ENCODE results near the gene EDAR. TPM values are rescaled to one million over a fixed set of nuclear protein-coding genes. Genes with fewer than 3 reads are reported as not detected.

EDAR gene
- total RNA-seq, 1 donor from 2014 or later, result not detected

- Histone ChIP-seq H3K4me2 (ENCODE audit: low read length) (no peak overlapping the region), H4K20me1 (ENCODE audit: insufficient read depth, low read length) (no peaks in the 10 kb centered on the region), H2AFZ (ENCODE audit: low read depth, low read length) (no peak overlapping the region), H3K9me3 (ENCODE audit: insufficient read depth, low read depth, low read length) (no peaks in the 10 kb centered on the region), H3K27ac (ENCODE audit: low read depth, low read length) (no peak overlapping the region), H3K27me3 (ENCODE audit: insufficient read depth, low read length) (peaks cover 6% of the 10 kb centered on the region), H3K4me3 (ENCODE audit: insufficient read depth, low read depth, low read length) (no peak overlapping the region), H3K36me3 (ENCODE audit: insufficient read depth, low read length) (no peaks in the 10 kb centered on the region), H3K79me2 (ENCODE audit: insufficient read depth, low read length) (no peaks in the 10 kb centered on the region), H3K9ac (ENCODE audit: low read length) (no peak overlapping the region), H3K4me1 (ENCODE audit: insufficient read depth, low read length) (peaks cover 6% of the 10 kb centered on the region)
- DNase-seq (ENCODE audit: low read depth) (no peak), FAIRE-seq (no peak)
- Mint-ChIP-seq H3K4me1 (ENCODE audit: low read depth, unreplicated experiment) (no peaks in the 10 kb centered on the region), H3K4me3 (ENCODE audit: unreplicated experiment) (no peak overlapping the region), H3K27ac (ENCODE audit: unreplicated experiment) (no peak overlapping the region), H3K36me3 (ENCODE audit: low read depth, unreplicated experiment) (no peaks in the 10 kb centered on the region), H3K27me3 (ENCODE audit: low read depth, unreplicated experiment) (peaks cover 73% of the 10 kb centered on the region), H3K9me3 (ENCODE audit: unreplicated experiment) (no peaks in the 10 kb centered on the region)
- TF ChIP-seq EZH2 (IDR thresholded peaks at IDR 0.05; ENCODE audit: insufficient read depth, low read length) (no peak), CTCF (IDR thresholded peaks at IDR 0.05; ENCODE audit: insufficient read depth, low read depth, low read length) (no peak)
Observed at GRCh38 chr2:108921096-108922030, 67.7 kb downstream of the EDAR start.

DNA sequence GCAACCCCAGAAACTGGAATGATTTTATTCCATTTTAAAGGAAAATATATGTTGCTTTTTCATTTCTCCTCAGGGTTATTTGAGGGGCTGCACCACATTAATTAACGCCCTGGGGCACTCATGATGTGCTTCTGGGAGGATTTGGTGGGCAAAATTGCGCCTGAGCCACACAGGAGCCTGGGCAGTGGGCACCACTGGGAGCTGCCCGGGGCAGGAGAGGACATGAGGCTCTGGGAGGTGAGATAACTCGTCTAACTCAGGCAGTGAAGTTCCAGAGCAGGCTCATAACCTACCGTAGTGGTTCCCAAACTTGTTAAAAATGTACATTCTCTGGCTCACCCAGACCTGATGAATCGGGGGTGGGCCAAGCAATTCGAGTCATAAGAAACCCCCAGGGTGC lies 68.3 kb downstream of the EDAR start:
- Histone ChIP-seq H3K27ac (ENCODE audit: low read depth, low read length) (no peak overlapping the region), H3K9ac (ENCODE audit: low read length) (no peak overlapping the region), H4K20me1 (ENCODE audit: insufficient read depth, low read length) (no peaks in the 10 kb centered on the region), H3K27me3 (ENCODE audit: insufficient read depth, low read length) (peaks cover 7% of the 10 kb centered on the region), H3K79me2 (ENCODE audit: insufficient read depth, low read length) (no peaks in the 10 kb centered on the region), H3K9me3 (ENCODE audit: insufficient read depth, low read depth, low read length) (no peaks in the 10 kb centered on the region), H2AFZ (ENCODE audit: low read depth, low read length) (no peak overlapping the region), H3K36me3 (ENCODE audit: insufficient read depth, low read length) (no peaks in the 10 kb centered on the region), H3K4me1 (ENCODE audit: insufficient read depth, low read length) (peaks cover 6% of the 10 kb centered on the region), H3K4me3 (ENCODE audit: insufficient read depth, low read depth, low read length) (no peak overlapping the region), H3K4me2 (ENCODE audit: low read length) (no peak overlapping the region)
- FAIRE-seq (no peak), DNase-seq (ENCODE audit: low read depth) (no peak)
- Mint-ChIP-seq H3K27ac (ENCODE audit: unreplicated experiment) (no peak overlapping the region), H3K9me3 (ENCODE audit: unreplicated experiment) (no peaks in the 10 kb centered on the region), H3K36me3 (ENCODE audit: low read depth, unreplicated experiment) (no peaks in the 10 kb centered on the region), H3K4me1 (ENCODE audit: low read depth, unreplicated experiment) (no peaks in the 10 kb centered on the region), H3K4me3 (ENCODE audit: unreplicated experiment) (no peak overlapping the region), H3K27me3 (ENCODE audit: low read depth, unreplicated experiment) (peaks cover 72% of the 10 kb centered on the region)
- TF ChIP-seq CTCF (IDR thresholded peaks at IDR 0.05; ENCODE audit: insufficient read depth, low read depth, low read length) (no peak), EZH2 (IDR thresholded peaks at IDR 0.05; ENCODE audit: insufficient read depth, low read length) (no peak)

Data from astrocyte (in vitro differentiated cells and primary cell).